LHCN-M2 (cell line): ENCODE measurements around the gene NEMP1. TPM values are rescaled to one million over a fixed set of nuclear protein-coding genes. Genes with fewer than 3 reads are reported as not detected.
"Not testable (repeated sequence)": the region's sequence is repeated elsewhere in the genome, so short reads cannot be mapped to it uniquely, and the experiment has no call there.

ENCODE experiments used
- DNase-seq: peaks from one replicate; pipeline ENCODE4 v3.0.0-alpha.2; 2012; ENCODE audit warnings: low read depth
- total RNA-seq: library from RNA; depleted of rRNA; stranded (reverse); fragments of >200 nt; gene quantifications from 2 replicates; pipeline ENCODE4 v1.2.3, GENCODE V29; 2014

The NEMP1 gene
- total RNA-seq, 1 experiment from 2014 or later = 37.3 TPM

GRCh38 chr12:57057067-57057751 is 21.4 kb downstream of the NEMP1 start:
- no peak for DNase-seq

GRCh38 chr12:57055824-57056223 is 22.8 kb downstream of the NEMP1 start:
- DNase-seq = no peak

- DNase-seq = not testable (repeated sequence)
These were observed 24.7 kb downstream of the NEMP1 start for GRCh38 chr12:57053901-57054300.

GRCh38 chr12:57053146-57053545 is 25.4 kb downstream of the NEMP1 start:
- DNase-seq = not testable (repeated sequence)

GRCh38 chr12:57051011-57051410 is 27.6 kb downstream of the NEMP1 start:
- no peak for DNase-seq

- DNase-seq = no peak
These were observed 28.7 kb downstream of the NEMP1 start, which contains the start of gene MYO1A for GRCh38 chr12:57049890-57050289. MYO1A (minus strand) TSS chr12:57050129; CDS start chr12:57048323, 1,806 bp downstream.

- no peak for DNase-seq
These were observed 29.5 kb downstream of the NEMP1 start for GRCh38 chr12:57049119-57049446.

GRCh38 chr12:57048423-57049118 is 30.0 kb downstream of the NEMP1 start:
- DNase-seq = no peak

- DNase-seq = no peak
These were observed 30.6 kb downstream of the NEMP1 start for GRCh38 chr12:57047981-57048380.

- DNase-seq = no peak
These were observed 31.4 kb downstream of the NEMP1 start for GRCh38 chr12:57046947-57047890.

- no peak for DNase-seq
These were observed 32.4 kb downstream of the NEMP1 start for GRCh38 chr12:57046086-57046791.

GRCh38 chr12:57044889-57045288 is 33.7 kb downstream of the NEMP1 start:
- DNase-seq = no peak

GRCh38 chr12:57044468-57044867 is 34.1 kb downstream of the NEMP1 start:
- DNase-seq = no peak

GRCh38 chr12:57042695-57043094 is 35.9 kb downstream of the NEMP1 start:
- no peak for DNase-seq

- DNase-seq = no peak
These were observed 37.8 kb downstream of the NEMP1 start for GRCh38 chr12:57040750-57041149.

GRCh38 chr12:57040211-57040610 is 38.4 kb downstream of the NEMP1 start:
- DNase-seq = no peak

- DNase-seq = no peak
These were observed 39.4 kb downstream of the NEMP1 start for GRCh38 chr12:57039016-57039798.

- DNase-seq = no peak
These were observed 41.3 kb downstream of the NEMP1 start for GRCh38 chr12:57037264-57037663.

GRCh38 chr12:57033431-57033830 is 45.2 kb downstream of the NEMP1 start:
- DNase-seq = peak; percentile 14

GRCh38 chr12:57031789-57032188 is 46.8 kb downstream of the NEMP1 start:
- no peak for DNase-seq
